A673 (cell line): ENCODE data around the gene MRPS17. TPM values are rescaled to one million over a fixed set of nuclear protein-coding genes. Genes with fewer than 3 reads are reported as not detected.
A peak's percentile ranks its signal among the peaks of the same experiment; 100 is the strongest.

Experiments used
- BruUV-seq: library from RNA; stranded (reverse); fragments of 400-500 nt; replicated peaks from 2 replicates; lab custom pipeline; 2021; lab: Mats Ljungman, UMichigan
- CTCF ChIA-PET: fragments of 300-600 bp; sonication (Branson Sonifier 250); formaldehyde crosslinking; loops from one replicate; lab custom pipeline; 2022; ENCODE audit warnings: antibody characterized with exemption; lab: Charles Lee
- POLR2A ChIA-PET: fragments of 300-600 bp; sonication (Branson Sonifier 250); formaldehyde crosslinking; loops from one replicate; lab custom pipeline; 2022; ENCODE audit warnings: antibody characterized with exemption; ENCODE audit not compliant: low non-redundant PET; lab: Charles Lee
- DNase-seq: peaks from one replicate; pipeline ENCODE4 v3.0.0-alpha.2; 2015; ENCODE audit warnings: low spot score
- H3K27ac ChIP-seq: fragments of 200-600 bp; sonication (generic); 2 replicates; pipeline ENCODE4 v1.5.1; 2016; ENCODE audit warnings: mixed run types, low read depth, mild to moderate bottlenecking, mixed read lengths, antibody characterized with exemption, low read length; ENCODE audit not compliant: poor library complexity, severe bottlenecking
- H3K27me3 ChIP-seq: fragments of 200-600 bp; sonication (generic); replicated peaks from 2 replicates; pipeline ENCODE4 v1.6.1; 2017; ENCODE audit warnings: mixed run types, low read depth, mild to moderate bottlenecking, mixed read lengths, antibody characterized with exemption, low read length; ENCODE audit not compliant: insufficient read depth, poor library complexity
- H3K36me3 ChIP-seq: fragments of 200-600 bp; sonication (generic); 2 replicates; pipeline ENCODE4 v1.6.1; 2016; ENCODE audit warnings: mixed run types, mild to moderate bottlenecking, mixed read lengths, antibody characterized with exemption, low read length; ENCODE audit not compliant: insufficient read depth, poor library complexity, severe bottlenecking
- H3K4me1 ChIP-seq: fragments of 200-600 bp; sonication (generic); 2 replicates; pipeline ENCODE4 v1.6.1; 2017; ENCODE audit warnings: mixed run types, mild to moderate bottlenecking, mixed read lengths, antibody characterized with exemption, low read length; ENCODE audit not compliant: insufficient read depth, poor library complexity, severe bottlenecking
- H3K4me3 ChIP-seq: fragments of 200-600 bp; sonication (generic); 2 replicates; pipeline ENCODE4 v1.5.1; 2016; ENCODE audit warnings: low read depth, mixed run types, mild to moderate bottlenecking, mixed read lengths, low read length; ENCODE audit not compliant: poor library complexity, severe bottlenecking
- H3K9me3 ChIP-seq: fragments of 200-600 bp; sonication (generic); 2 replicates; pipeline ENCODE4 v1.6.1; 2016; ENCODE audit warnings: mixed run types, low read depth, mild to moderate bottlenecking, mixed read lengths, antibody characterized with exemption, low read length; ENCODE audit not compliant: poor library complexity, severe bottlenecking
- CTCF ChIP-seq: fragments of 300-800, 200-600 bp; sonication (generic); conservative IDR thresholded peaks from 2 replicates; pipeline ENCODE4 v1.5.1; 2017; ENCODE audit warnings: low read depth, mild to moderate bottlenecking, antibody characterized with exemption, low read length, moderate library complexity, mixed read lengths
- EZH2 ChIP-seq: fragments of 200-600 bp; sonication (generic); IDR thresholded peaks from 2 replicates; pipeline ENCODE4 v1.6.1; 2017; ENCODE audit warnings: borderline replicate concordance, low read depth, mild to moderate bottlenecking, mixed read lengths, antibody characterized with exemption, low read length; ENCODE audit not compliant: poor library complexity, severe bottlenecking
- intact Hi-C: fragments of 100-400 bp; cut with micrococcal nuclease; formaldehyde crosslinking; loops from one replicate; pipeline ENCODE4 v1.10.0; 2022; ENCODE audit not compliant: unreplicated experiment
- total RNA-seq: library from RNA; stranded (reverse); gene quantifications from 2 replicates; pipeline ENCODE4 v1.2.3, GENCODE V29; 2021

MRPS17 gene
- total RNA-seq, 1 experiment from 2014 or later: 29.1 TPM

- Histone ChIP-seq H3K4me1 (peaks cover 5% of the 10 kb centered on the region), H3K27me3 (no peaks in the 10 kb centered on the region), H3K4me3 (peak overlapping the region; percentile 96), H3K36me3 (peaks cover 12% of the 10 kb centered on the region), H3K9me3 (no peaks in the 10 kb centered on the region), H3K27ac (peak overlapping the region; percentile 24)
- ChIA-PET POLR2A (interaction anchor here (0.6 kb wide), 1 partner anchor 259 kb away, joined by 3 read pairs; no protein-coding TSS in a partner anchor), CTCF (interaction anchor here (0.5 kb wide), 1 partner anchor 405 kb away, joined by 3 read pairs; no protein-coding TSS in a partner anchor)
- TF ChIP-seq EZH2 (no peak), CTCF (no peak)
- DNase-seq: no peak
- no TSS peak for BruUV-seq
- intact Hi-C loops: loop anchor here (2.0 kb wide), 1 partner anchor 323 kb away; no protein-coding TSS in a partner anchor
These were observed 12.0 kb downstream of the MRPS17 start for GRCh38 chr7:55963584-55964168.

- no TSS peak for BruUV-seq
- Histone ChIP-seq H3K36me3 (peaks cover 16% of the 10 kb centered on the region), H3K4me3 (peak within 1 kb of the TSS; percentile 96), H3K27ac (peak within 1 kb of the TSS; percentile 95), H3K27me3 (no peaks in the 10 kb centered on the region), H3K4me1 (peaks cover 5% of the 10 kb centered on the region), H3K9me3 (no peaks in the 10 kb centered on the region)
- TF ChIP-seq CTCF (no peak; the same call in 1 of the 2 replicates), EZH2 (no peak)
- intact Hi-C loops: loop anchor here (2.0 kb wide), 1 partner anchor 324 kb away; no protein-coding TSS in a partner anchor
- peak; percentile 81 for DNase-seq
- ChIA-PET CTCF (interaction anchor here (1.0 kb wide), 1 partner anchor 9 kb away, joined by 3 read pairs; no protein-coding TSS in a partner anchor), POLR2A (interaction anchor here (0.6 kb wide), 1 partner anchor 260 kb away, joined by 3 read pairs; no protein-coding TSS in a partner anchor)
These were observed 12.8 kb downstream of the MRPS17 start, which contains the start of gene NIPSNAP2 for GRCh38 chr7:55964261-55965099. TSS of gene NIPSNAP2 (plus strand) at chr7:55964585. CDS start at chr7:55964610, 25 bp downstream.

- DNase-seq: peak; percentile 37
- peak overlapping the region; percentile 96 for H3K4me3 ChIP-seq
- BruUV-seq: no TSS peak
- peak overlapping the region; percentile 95 for H3K27ac ChIP-seq
- POLR2A ChIA-PET: no interaction called here
- H3K9me3 ChIP-seq: no peaks in the 10 kb centered on the region
- TF ChIP-seq CTCF (no peak), EZH2 (no peak)
- H3K4me1 ChIP-seq: peaks cover 5% of the 10 kb centered on the region
- peaks cover 16% of the 10 kb centered on the region for H3K36me3 ChIP-seq
- CTCF ChIA-PET: interaction anchor here (1.0 kb wide), 1 partner anchor 10 kb away, joined by 3 read pairs; no protein-coding TSS in a partner anchor
- no peaks in the 10 kb centered on the region for H3K27me3 ChIP-seq
- intact Hi-C loops: loop anchor here (2.0 kb wide), 1 partner anchor 324 kb away; no protein-coding TSS in a partner anchor
These were observed 13.4 kb downstream of the MRPS17 start for GRCh38 chr7:55965100-55965470.
